ENCODE data around the gene BTG2.
A peak's percentile ranks its signal among the peaks of the same experiment; 100 is the strongest.

Gene BTG2

GRCh38 chr1:203268901-203269653, 36.2 kb upstream of the BTG2 start:
- H3K4me3 ChIP-seq (ENCODE audit: low read depth, low read length): no peak overlapping the region
- TF ChIP-seq CTCF (IDR thresholded peaks at IDR 0.05; ENCODE audit: insufficient read depth, low read depth, low read length, missing control alignments): peak; percentile 99
- DNase-seq (ENCODE audit: low read depth): peak; percentile 84

GRCh38 chr1:203269654-203270020, 35.7 kb upstream of the BTG2 start:
- no peak for DNase-seq (ENCODE audit: low read depth)
- TF ChIP-seq CTCF (IDR thresholded peaks at IDR 0.05; ENCODE audit: insufficient read depth, low read depth, low read length, missing control alignments): no peak
- H3K4me3 ChIP-seq (ENCODE audit: low read depth, low read length): no peak overlapping the region

- no peak for DNase-seq (ENCODE audit: low read depth)
- TF ChIP-seq CTCF (IDR thresholded peaks at IDR 0.05; ENCODE audit: insufficient read depth, low read depth, low read length, missing control alignments): no peak
- no peak overlapping the region for H3K4me3 ChIP-seq (ENCODE audit: low read depth, low read length)
Measured at GRCh38 chr1:203270448-203270847, 34.9 kb upstream of the BTG2 start.

GRCh38 chr1:203271018-203271743, 34.1 kb upstream of the BTG2 start:
- TF ChIP-seq CTCF (IDR thresholded peaks at IDR 0.05; ENCODE audit: insufficient read depth, low read depth, low read length, missing control alignments): no peak
- peak; percentile 85 for DNase-seq (ENCODE audit: low read depth)
- H3K4me3 ChIP-seq (ENCODE audit: low read depth, low read length): no peak overlapping the region

- DNase-seq (ENCODE audit: low read depth): no peak
- no peak for TF ChIP-seq CTCF (IDR thresholded peaks at IDR 0.05; ENCODE audit: insufficient read depth, low read depth, low read length, missing control alignments)
Measured at GRCh38 chr1:203271962-203272632, 33.2 kb upstream of the BTG2 start.

GRCh38 chr1:203272633-203273205, 32.6 kb upstream of the BTG2 start:
- H3K4me3 ChIP-seq (ENCODE audit: low read depth, low read length): peak overlapping the region; percentile 59
- no peak for DNase-seq (ENCODE audit: low read depth)
- no peak for TF ChIP-seq CTCF (IDR thresholded peaks at IDR 0.05; ENCODE audit: insufficient read depth, low read depth, low read length, missing control alignments)

More at GRCh38 chr1:203271962-203272632, 33.2 kb upstream of the BTG2 start:
- no peak overlapping the region for H3K4me3 ChIP-seq (ENCODE audit: low read depth, low read length)

Measured in GM12865 (cell line).